Endothelial cell of umbilical vein (primary cell): ENCODE data around the gene SSX7. TPM values are rescaled to one million over a fixed set of nuclear protein-coding genes. Genes with fewer than 3 reads are reported as not detected.
"Not testable (repeated sequence)": the region's sequence is repeated elsewhere in the genome, so short reads cannot be mapped to it uniquely, and the experiment has no call there.

Source experiments
- BruUV-seq: library from RNA; stranded (reverse); fragments of 400-500 nt; replicated peaks from 2 replicates; lab custom pipeline; 2021; lab: Mats Ljungman, UMichigan
- CTCF ChIA-PET: fragments of 300-600, 350-600 bp; sonication (Branson Sonifier 250); formaldehyde crosslinking; loops from one replicate; lab custom pipeline; 2021; ENCODE audit warnings: antibody characterized with exemption, inconsistent platforms; lab: Charles Lee
- POLR2A ChIA-PET: fragments of 300-600, 350-600 bp; sonication (Branson Sonifier 250); formaldehyde crosslinking; loops from one replicate; lab custom pipeline; 2021; ENCODE audit warnings: antibody characterized with exemption, inconsistent platforms; lab: Charles Lee
- DNase-seq: peaks from one replicate; pipeline ENCODE4 v3.0.0-alpha.2; 2011; ENCODE audit warnings: low read depth, low spot score
- FAIRE-seq: peaks from 2 replicates; lab custom pipeline; 2011; peaks lifted over from hg19 to GRCh38; lab: Jason Lieb, UNC
- H2AFZ ChIP-seq: 2 replicates; pipeline ENCODE4 v1.6.0; 2012; ENCODE audit warnings: low read depth, low read length, control low read depth, inconsistent platforms
- H3K27ac ChIP-seq: 2 replicates; pipeline ENCODE4 v1.5.1; 2011; ENCODE audit warnings: low read depth, mild to moderate bottlenecking, control low read depth, low read length, moderate library complexity; ENCODE audit not compliant: insufficient read depth
- H3K27me3 ChIP-seq, 2 experiments: 2 replicates each; pipeline versions ENCODE4 v1.6.0 to v1.6.1; 2011; ENCODE audit warnings: low read length in 2 of 2, mixed read lengths in 1 of 2; ENCODE audit not compliant: control insufficient read depth in 2 of 2, insufficient read depth in 2 of 2
- H3K36me3 ChIP-seq, 2 experiments: 2 replicates in 1 of 2; 3 replicates in 1 of 2; pipeline ENCODE4 v1.5.1; 2011; ENCODE audit warnings: low read length in 2 of 2, mild to moderate bottlenecking in 1 of 2, moderate library complexity in 1 of 2; ENCODE audit not compliant: control insufficient read depth in 2 of 2, insufficient read depth in 2 of 2; ENCODE audit errors: extremely low read depth in 1 of 2
- H3K4me1 ChIP-seq: 3 replicates; pipeline ENCODE4 v1.5.1; 2011; ENCODE audit warnings: mild to moderate bottlenecking, low read length; ENCODE audit not compliant: control insufficient read depth, insufficient read depth; ENCODE audit errors: extremely low read depth
- H3K4me2 ChIP-seq: 2 replicates; pipeline ENCODE4 v1.6.1; 2011; ENCODE audit warnings: low read length, control low read depth, mixed read lengths; ENCODE audit not compliant: insufficient read depth
- H3K4me3 ChIP-seq, 3 experiments: fragments of 200-600 bp in 1 of 3; sonication (generic), shearing (Covaris generic) in 1 of 3; replicated peaks in 1 of 3; 2 replicates each; pipeline ENCODE4 v1.5.1; 2011 to 2016; ENCODE audit warnings: control low read depth in 3 of 3, low read length in 3 of 3, mild to moderate bottlenecking in 2 of 3, inconsistent platforms in 1 of 3, low read depth in 1 of 3, moderate library complexity in 1 of 3; ENCODE audit not compliant: insufficient read depth in 1 of 3
- H3K79me2 ChIP-seq: 2 replicates; pipeline ENCODE4 v1.6.0; 2012; ENCODE audit warnings: low read length, inconsistent platforms; ENCODE audit not compliant: control insufficient read depth, insufficient read depth
- H3K9ac ChIP-seq: replicated peaks from 2 replicates; pipeline ENCODE3; 2011; ENCODE audit warnings: low read length, control low read depth; ENCODE audit not compliant: insufficient read depth; ENCODE audit errors: extremely low read depth
- H3K9me1 ChIP-seq: replicated peaks from 3 replicates; pipeline ENCODE4 v1.6.0; 2011; ENCODE audit warnings: mild to moderate bottlenecking, low read length; ENCODE audit not compliant: control insufficient read depth, insufficient read depth; ENCODE audit errors: extremely low read depth
- H3K9me3 ChIP-seq: replicated peaks from 2 replicates; pipeline ENCODE4 v1.5.1; 2012; ENCODE audit warnings: low read length, inconsistent platforms; ENCODE audit not compliant: control insufficient read depth, insufficient read depth
- H4K20me1 ChIP-seq: replicated peaks from 2 replicates; pipeline ENCODE3; 2011; ENCODE audit warnings: mild to moderate bottlenecking, low read length; ENCODE audit not compliant: control insufficient read depth, insufficient read depth; ENCODE audit errors: extremely low read depth
- FOS ChIP-seq: IDR thresholded peaks from 2 replicates; pipeline ENCODE4 v1.6.1; 2011; ENCODE audit warnings: mild to moderate bottlenecking, low read length, moderate library complexity, borderline replicate concordance; ENCODE audit not compliant: insufficient read depth
- MYC ChIP-seq: IDR thresholded peaks from one replicate; pipeline ENCODE4 v1.6.1; 2011; ENCODE audit warnings: mild to moderate bottlenecking, low read depth, low read length
- dilution Hi-C: fragments of 300-500 bp; cut with MboI; formaldehyde crosslinking; loops from one replicate; pipeline ENCODE4 v1.15.0; 2019; ENCODE audit warnings: low sequenced_read_pairs; ENCODE audit not compliant: extremely low pct_ligation_motif_present
- intact Hi-C: fragments of 100-400 bp; cut with micrococcal nuclease; formaldehyde crosslinking; loops from one replicate; pipeline ENCODE4 v1.10.0; 2022
- polyA plus RNA-seq, 4 experiments: library from polyadenylated mRNA; depleted of rRNA in 3 of 4; stranded (reverse) in 3 of 4; unstranded in 1 of 4; fragments of >200 nt; gene quantifications; 2 replicates each; pipeline versions ENCODE4 v1.2.1 to v1.2.3, GENCODE V29; 2011 to 2012; ENCODE audit warnings: missing spikeins in 1 of 4
- total RNA-seq: library from RNA; stranded (reverse); gene quantifications from 2 replicates; pipeline ENCODE4 v1.2.3, GENCODE V29; 2021

SSX7 gene
- total and polyA plus RNA-seq, 2 donors (not counting 3 experiments of a cell fraction or from before 2014, with no cell fraction given) = not detected

GRCh38 chrX:52608961-52609360, 45.7 kb downstream of the SSX7 start:
- intact Hi-C loops = no loop called here
- no peaks in the 10 kb centered on the region for H3K79me2 ChIP-seq

GRCh38 chrX:52603151-52603550, 51.5 kb downstream of the SSX7 start:
- H3K27ac ChIP-seq, POLR2A ChIA-PET, H3K79me2 ChIP-seq, H3K9me1 ChIP-seq, H2AFZ ChIP-seq, CTCF ChIA-PET, H3K36me3 ChIP-seq, H3K9ac ChIP-seq, dilution Hi-C loops, H3K4me3 ChIP-seq, intact Hi-C loops, H3K4me1 ChIP-seq, H4K20me1 ChIP-seq, H3K9me3 ChIP-seq, BruUV-seq, H3K4me2 ChIP-seq, H3K27me3 ChIP-seq, DNase-seq, FAIRE-seq: not testable (repeated sequence)

More at GRCh38 chrX:52608961-52609360, 45.7 kb downstream of the SSX7 start:
- H3K27ac ChIP-seq = no peak overlapping the region
- H3K9me1 ChIP-seq = no peaks in the 10 kb centered on the region
- no peak for FAIRE-seq
- POLR2A ChIA-PET = no interaction called here
- H3K27me3 ChIP-seq = no peaks in the 10 kb centered on the region
- no peaks in the 10 kb centered on the region for H3K9me3 ChIP-seq
- no TSS peak for BruUV-seq
- H2AFZ ChIP-seq = no peak overlapping the region
- no peak for TF ChIP-seq FOS
- TF ChIP-seq MYC = no peak
- no peak for DNase-seq
- no peaks in the 10 kb centered on the region for H3K4me1 ChIP-seq
- H3K4me3 ChIP-seq = no peak overlapping the region
- CTCF ChIA-PET = no interaction called here
- H3K9ac ChIP-seq = no peak overlapping the region
- no peaks in the 10 kb centered on the region for H3K36me3 ChIP-seq
- dilution Hi-C loops = no loop called here
- H3K4me2 ChIP-seq = no peak overlapping the region
- no peaks in the 10 kb centered on the region for H4K20me1 ChIP-seq
